ENCODE data around the gene MAST4. TPM values are rescaled to one million over a fixed set of nuclear protein-coding genes. Genes with fewer than 3 reads are reported as not detected.

The MAST4 gene
- total and polyA plus RNA-seq, 2 of the 13 experiments (the other 11 are each of a cell fraction or from before 2014, with no cell fraction given): 3.4 to 3.7 TPM

DNA sequence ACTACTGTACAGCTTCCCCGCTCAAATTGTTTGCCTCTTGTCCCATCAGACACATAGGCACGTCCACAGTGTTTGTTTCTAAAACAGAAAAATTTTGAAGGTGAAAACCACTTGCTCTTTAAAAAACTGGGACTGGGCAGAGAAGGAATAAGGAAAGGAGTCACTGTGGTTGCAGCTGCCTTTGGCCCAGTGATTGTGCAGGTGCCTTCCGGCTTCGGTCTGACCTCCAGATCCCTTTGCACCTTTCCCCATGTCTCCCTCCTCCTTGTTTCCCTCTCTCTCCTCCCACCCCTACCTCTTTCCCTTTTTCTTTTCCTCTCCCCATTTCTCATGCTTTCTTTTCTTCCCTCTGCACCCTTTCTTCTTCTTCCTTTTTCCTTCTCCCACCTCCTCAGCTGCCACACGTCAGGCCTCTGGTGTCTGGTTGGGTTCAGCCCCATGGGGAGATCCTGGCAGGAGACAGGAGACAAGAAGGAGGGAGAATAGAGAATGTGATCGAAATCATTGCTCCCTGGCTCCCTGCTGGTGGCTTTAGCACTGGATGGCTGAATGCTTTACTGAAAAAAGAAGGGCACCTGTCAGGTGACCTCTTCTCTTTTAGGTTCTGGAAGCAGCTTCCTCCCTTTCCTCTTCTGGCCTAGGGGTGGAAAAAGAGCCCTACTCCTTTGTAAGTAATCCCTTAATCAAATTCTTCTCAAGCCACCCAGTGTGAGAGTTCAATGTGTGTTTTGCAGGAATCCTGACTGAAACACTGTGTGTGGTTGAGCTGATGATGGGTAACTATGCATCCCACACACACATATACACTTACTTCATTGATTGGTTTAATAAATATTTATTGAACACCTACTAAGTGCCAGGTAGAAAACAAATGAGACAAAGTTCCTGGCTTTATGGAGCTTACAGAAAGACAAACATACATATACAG, 267.3 kb downstream of the MAST4 start:
- H3K4me3 ChIP-seq (replicated peaks in 1 of 3; ENCODE audit: insufficient read depth in 1 of 3, low read depth in 2 of 3, low read length in 3 of 3): no peak overlapping the region
- H4K20me1 ChIP-seq (ENCODE audit: insufficient read depth, low read length): no peaks in the 10 kb centered on the region
- no peaks in the 10 kb centered on the region for H3K4me1 ChIP-seq (ENCODE audit: insufficient read depth, low read length)
- ATAC-seq (no peak), DNase-seq (ENCODE audit: low spot score) (no peak), FAIRE-seq (no peak)
- in situ Hi-C loops (cut with HindIII; ENCODE audit: extremely low pct_ligation_motif_present, low pct_unique_long_range_greater_than_20kb): no loop called here
- no peaks in the 10 kb centered on the region for H3K9me3 ChIP-seq (ENCODE audit: low read length)
- intact Hi-C loops (cut with micrococcal nuclease; ENCODE audit: unreplicated experiment): loop anchor here (2.0 kb wide), 1 partner anchor 49 kb away; no protein-coding TSS in a partner anchor
- POLR2A ChIA-PET: no interaction called here
- no peak overlapping the region for H3K4me2 ChIP-seq (ENCODE audit: low read depth, low read length)
- H3K9ac ChIP-seq (ENCODE audit: insufficient read depth, low read depth, low read length): no peak overlapping the region
- H2AFZ ChIP-seq (ENCODE audit: low read length): no peak overlapping the region
- BruUV-seq (replicated peaks): no TSS peak
- no peaks in the 10 kb centered on the region for H3K36me3 ChIP-seq (replicated peaks in 1 of 2; ENCODE audit: control insufficient read depth in 1 of 2, insufficient read depth in 2 of 2, low read length in 2 of 2)
- TF ChIP-seq HNRNPK (IDR thresholded peaks at IDR 0.05; ENCODE audit: low read depth, low read length, poor library complexity, severe bottlenecking): peak; percentile 36
- TF ChIP-seq ZBTB33 (CRISPR knock-in tag; IDR thresholded peaks at IDR 0.05): no peak
- no peak overlapping the region for H3K27ac ChIP-seq (ENCODE audit: extremely low read length, insufficient read depth, low read length)
- CTCF ChIA-PET (ENCODE audit: low intra/inter-chr PET ratio, low total read pairs): interaction anchor here (2.5 kb wide), 1 partner anchor 49 kb away, joined by 16 read pairs; no protein-coding TSS in a partner anchor
- 0 out of 5 replicates have a peak, but pooled peaks cover 0 to 3% of the 10 kb centered on the region in 2 experiments for H3K27me3 ChIP-seq (ENCODE audit: control insufficient read depth in 1 of 2, insufficient read depth in 2 of 2, low read length in 2 of 2)
- 22% methylated on average over 6 of the region's 6 CpGs for WGBS (ENCODE audit: low lambda C conversion rate)
- no peaks in the 10 kb centered on the region for H3K79me2 ChIP-seq (ENCODE audit: insufficient read depth, low read length)

Measured in HepG2 (cell line).